ENCODE measurements around the gene SMG7.

The SMG7 gene

DNA sequence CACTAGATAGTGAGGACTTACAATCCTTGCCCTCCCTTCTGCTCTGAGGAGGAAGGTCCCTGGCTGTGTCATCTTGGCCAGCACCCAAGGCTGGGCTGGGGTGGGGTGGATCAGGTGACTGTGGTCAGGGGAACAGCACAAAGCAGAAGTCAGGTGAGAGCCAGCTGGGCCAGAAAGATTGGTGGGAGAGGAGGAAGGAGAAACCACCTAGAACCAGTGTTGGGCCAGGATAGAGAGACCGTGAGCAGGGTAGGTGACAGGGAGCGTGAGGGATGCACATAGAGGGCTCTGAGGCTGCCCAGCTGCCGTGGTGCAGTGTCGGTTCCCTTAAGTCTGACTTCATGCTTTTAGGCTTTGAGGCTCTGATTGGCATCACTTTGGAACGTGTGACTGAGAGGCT lies 95.3 kb downstream of the SMG7 start (continued):
- TF ChIP-seq ZNF366 (tag by site-specific recombination; conservative IDR thresholded peaks at IDR 0.05) (peak; percentile 52; the same call in 1 of the 2 replicates), SP7 (tag by site-specific recombination; IDR thresholded peaks at IDR 0.05) (no peak), ZFP37 (tag by site-specific recombination; IDR thresholded peaks at IDR 0.05) (no peak), ZNF600 (tag by site-specific recombination; IDR thresholded peaks at IDR 0.05) (0 out of 2 replicates have a peak, but pooled peaks have one; percentile 53), SCRT2 (tag by site-specific recombination; IDR thresholded peaks at IDR 0.05) (no peak)
- TF ChIP-seq, protein P1, sequence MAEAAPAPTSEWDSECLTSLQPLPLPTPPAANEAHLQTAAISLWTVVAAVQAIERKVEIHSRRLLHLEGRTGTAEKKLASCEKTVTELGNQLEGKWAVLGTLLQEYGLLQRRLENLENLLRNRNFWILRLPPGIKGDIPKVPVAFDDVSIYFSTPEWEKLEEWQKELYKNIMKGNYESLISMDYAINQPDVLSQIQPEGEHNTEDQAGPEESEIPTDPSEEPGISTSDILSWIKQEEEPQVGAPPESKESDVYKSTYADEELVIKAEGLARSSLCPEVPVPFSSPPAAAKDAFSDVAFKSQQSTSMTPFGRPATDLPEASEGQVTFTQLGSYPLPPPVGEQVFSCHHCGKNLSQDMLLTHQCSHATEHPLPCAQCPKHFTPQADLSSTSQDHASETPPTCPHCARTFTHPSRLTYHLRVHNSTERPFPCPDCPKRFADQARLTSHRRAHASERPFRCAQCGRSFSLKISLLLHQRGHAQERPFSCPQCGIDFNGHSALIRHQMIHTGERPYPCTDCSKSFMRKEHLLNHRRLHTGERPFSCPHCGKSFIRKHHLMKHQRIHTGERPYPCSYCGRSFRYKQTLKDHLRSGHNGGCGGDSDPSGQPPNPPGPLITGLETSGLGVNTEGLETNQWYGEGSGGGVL (tag by site-specific recombination; IDR thresholded peaks at IDR 0.05), result no peak

DNA sequence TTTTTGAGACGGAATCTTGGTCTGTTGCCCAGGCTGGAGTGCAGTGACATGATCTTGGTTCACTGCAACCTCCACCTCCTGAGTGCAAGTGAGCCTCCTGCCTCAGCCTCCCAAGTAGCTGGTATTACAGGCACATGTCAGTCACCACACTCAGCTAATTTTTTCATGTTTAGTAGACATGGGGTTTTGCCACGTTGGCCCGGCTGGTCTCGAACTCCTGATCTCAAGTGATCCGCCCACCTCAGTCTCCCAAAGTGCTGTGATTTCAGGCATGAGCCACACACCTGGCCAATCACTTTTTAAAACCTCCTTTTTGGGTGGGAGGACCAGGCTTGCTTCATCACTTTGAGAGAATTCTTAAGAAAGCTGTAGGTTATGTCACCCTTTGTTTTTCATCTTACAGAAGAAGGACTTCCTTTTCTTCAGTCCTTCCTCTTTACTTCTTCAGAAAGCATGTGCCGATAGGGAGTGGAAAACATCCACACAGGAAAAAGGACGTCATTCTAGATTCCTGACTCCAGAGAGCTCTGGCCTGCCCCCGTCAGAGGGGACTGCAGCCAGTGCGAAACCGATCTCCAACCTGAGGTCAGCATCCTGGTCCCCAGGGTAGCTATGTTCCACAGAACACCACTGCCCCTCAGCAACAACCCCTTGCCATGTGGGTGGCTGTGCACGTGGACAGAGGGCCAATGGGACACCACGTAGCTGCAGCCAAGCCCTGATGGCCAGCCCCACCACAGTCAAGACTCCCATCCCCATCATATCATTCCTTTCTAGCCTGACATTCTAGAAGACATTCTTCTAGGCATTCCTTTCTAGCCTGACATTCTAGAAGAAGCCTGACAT lies 96.1 kb downstream of the SMG7 start:
- POLR2A ChIA-PET, result no interaction called here
- TF ChIP-seq ZBTB17 (tag by site-specific recombination; IDR thresholded peaks at IDR 0.05) (0 out of 2 replicates have a peak, but pooled peaks have one; percentile 8), ZFHX2 (tag by site-specific recombination; conservative IDR thresholded peaks at IDR 0.05) (peak; percentile 42; the same call in 1 of the 2 replicates), ZNF670 (tag by site-specific recombination; IDR thresholded peaks at IDR 0.05; ENCODE audit: low read depth) (no peak), PRDM1 (tag by site-specific recombination; IDR thresholded peaks at IDR 0.05) (0 out of 2 replicates have a peak, but pooled peaks have one; percentile 2)
- Histone ChIP-seq H3K4me1 (ENCODE audit: control insufficient read depth, insufficient read depth, low read length) (no peaks in the 10 kb centered on the region), H3K27ac (ENCODE audit: extremely low read depth, low read depth, low read length) (no peak overlapping the region), H3K4me3 (ENCODE audit: low read depth, low read length) (no peak overlapping the region), H3K9me3 (ENCODE audit: control insufficient read depth, insufficient read depth, low read depth, low read length) (no peaks in the 10 kb centered on the region), H3K36me3 (ENCODE audit: control insufficient read depth in 2 of 2, insufficient read depth in 1 of 2, low read length in 2 of 2) (no peaks in the 10 kb centered on the region)
- CTCF ChIA-PET, result interaction anchor here (0.6 to 1.4 kb wide), 5 partner anchors 11 to 260 kb away, joined by 3 to 4 read pairs (median 3); no protein-coding TSS in a partner anchor

DNA sequence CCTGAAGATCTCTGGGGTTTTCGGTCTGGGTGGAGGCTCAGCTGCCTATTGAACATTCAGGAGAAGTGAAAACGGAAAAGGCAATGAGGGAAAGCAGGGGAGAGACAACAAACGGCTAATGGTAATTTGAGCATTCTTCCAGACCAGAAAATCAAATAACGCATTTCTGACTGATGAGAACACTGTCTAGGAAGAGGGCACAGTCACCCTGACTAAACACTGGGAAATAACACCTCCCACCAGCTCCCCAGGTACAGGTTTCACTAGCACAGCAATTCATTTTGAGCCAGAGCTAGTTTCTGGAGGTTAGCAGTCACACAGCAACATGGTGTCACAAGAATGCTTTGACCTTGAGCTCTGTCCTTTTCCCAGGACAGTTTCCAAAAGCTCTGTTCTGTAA lies 96.8 kb downstream of the SMG7 start:
- Histone ChIP-seq H3K9me3 (ENCODE audit: control insufficient read depth, insufficient read depth, low read depth, low read length) (no peaks in the 10 kb centered on the region), H3K36me3 (ENCODE audit: control insufficient read depth in 2 of 2, insufficient read depth in 1 of 2, low read length in 2 of 2) (no peaks in the 10 kb centered on the region), H3K4me1 (ENCODE audit: control insufficient read depth, insufficient read depth, low read length) (no peaks in the 10 kb centered on the region), H3K4me3 (ENCODE audit: low read depth, low read length) (no peak overlapping the region), H3K27ac (ENCODE audit: extremely low read depth, low read depth, low read length) (no peak overlapping the region)
- ChIA-PET CTCF (interaction anchor here (0.8 to 1.4 kb wide), 3 partner anchors 11 to 100 kb away, joined by 3 to 4 read pairs (median 3); no protein-coding TSS in a partner anchor), POLR2A (no interaction called here)
- no peak for TF ChIP-seq TCF7L2 (IDR thresholded peaks at IDR 0.05; ENCODE audit: borderline replicate concordance, low read depth, low read length)
- TF ChIP-seq PRDM1 (tag by site-specific recombination; IDR thresholded peaks at IDR 0.05), result 0 out of 2 replicates have a peak, but pooled peaks have one; percentile 22
- 0 out of 2 replicates have a peak, but pooled peaks have one; percentile 24 for TF ChIP-seq ZNF133 (tag by site-specific recombination; IDR thresholded peaks at IDR 0.05)
- TF ChIP-seq, protein P2, sequence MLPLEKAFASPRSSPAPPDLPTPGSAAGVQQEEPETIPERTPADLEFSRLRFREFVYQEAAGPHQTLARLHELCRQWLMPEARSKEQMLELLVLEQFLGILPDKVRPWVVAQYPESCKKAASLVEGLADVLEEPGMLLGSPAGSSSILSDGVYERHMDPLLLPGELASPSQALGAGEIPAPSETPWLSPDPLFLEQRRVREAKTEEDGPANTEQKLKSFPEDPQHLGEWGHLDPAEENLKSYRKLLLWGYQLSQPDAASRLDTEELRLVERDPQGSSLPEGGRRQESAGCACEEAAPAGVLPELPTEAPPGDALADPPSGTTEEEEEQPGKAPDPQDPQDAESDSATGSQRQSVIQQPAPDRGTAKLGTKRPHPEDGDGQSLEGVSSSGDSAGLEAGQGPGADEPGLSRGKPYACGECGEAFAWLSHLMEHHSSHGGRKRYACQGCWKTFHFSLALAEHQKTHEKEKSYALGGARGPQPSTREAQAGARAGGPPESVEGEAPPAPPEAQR (tag by site-specific recombination; IDR thresholded peaks at IDR 0.05), result no peak
- no peak for TF ChIP-seq ZNF174 (tag by site-specific recombination; IDR thresholded peaks at IDR 0.05)
- TF ChIP-seq IKZF3 (tag by site-specific recombination; IDR thresholded peaks at IDR 0.05), result no peak

DNA sequence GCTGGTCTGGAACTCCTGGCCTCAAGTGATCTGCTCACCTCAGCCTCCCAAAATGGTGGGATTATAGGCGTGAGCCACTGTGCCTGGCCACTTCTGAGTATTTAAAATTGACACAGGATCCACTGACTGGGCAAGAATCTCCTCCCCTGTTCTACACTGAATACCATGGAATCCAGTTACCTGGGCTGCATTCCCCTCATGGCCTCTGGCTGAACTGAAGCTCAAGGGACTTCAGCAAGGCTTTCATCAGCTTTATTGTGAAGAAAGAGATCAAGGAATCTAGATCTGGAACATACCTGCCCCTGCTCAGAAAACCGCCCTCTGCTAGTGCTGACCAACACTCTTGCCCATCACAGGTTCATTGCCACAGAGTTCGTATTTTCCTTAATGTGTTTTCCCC lies 97.5 kb downstream of the SMG7 start:
- no peaks in the 10 kb centered on the region for H3K36me3 ChIP-seq (ENCODE audit: control insufficient read depth in 2 of 2, insufficient read depth in 1 of 2, low read length in 2 of 2)
- H3K4me1 ChIP-seq (ENCODE audit: control insufficient read depth, insufficient read depth, low read length), result no peaks in the 10 kb centered on the region
- no peaks in the 10 kb centered on the region for H3K9me3 ChIP-seq (ENCODE audit: control insufficient read depth, insufficient read depth, low read depth, low read length)
- ChIA-PET POLR2A (interaction anchor here (0.5 to 0.7 kb wide), 2 partner anchors 8 to 250 kb away, joined by 3 to 5 read pairs; no protein-coding TSS in a partner anchor), CTCF (interaction anchor here (0.8 kb wide), 1 partner anchor 30 kb away, joined by 4 read pairs; no protein-coding TSS in a partner anchor)
- no peak overlapping the region for H3K27ac ChIP-seq (ENCODE audit: extremely low read depth, low read depth, low read length)
- no peak overlapping the region for H3K4me3 ChIP-seq (ENCODE audit: low read depth, low read length)
- TF ChIP-seq ZFP37 (tag by site-specific recombination; IDR thresholded peaks at IDR 0.05) (no peak), ZNF747 (tag by site-specific recombination; IDR thresholded peaks at IDR 0.05) (no peak), ZNF629 (tag by site-specific recombination; IDR thresholded peaks at IDR 0.05) (no peak), ZNF555 (tag by site-specific recombination; conservative IDR thresholded peaks at IDR 0.05) (no peak), ZNF391 (tag by site-specific recombination; IDR thresholded peaks at IDR 0.05; ENCODE audit: borderline replicate concordance, low read depth) (no peak)
- TF ChIP-seq, protein P3, sequence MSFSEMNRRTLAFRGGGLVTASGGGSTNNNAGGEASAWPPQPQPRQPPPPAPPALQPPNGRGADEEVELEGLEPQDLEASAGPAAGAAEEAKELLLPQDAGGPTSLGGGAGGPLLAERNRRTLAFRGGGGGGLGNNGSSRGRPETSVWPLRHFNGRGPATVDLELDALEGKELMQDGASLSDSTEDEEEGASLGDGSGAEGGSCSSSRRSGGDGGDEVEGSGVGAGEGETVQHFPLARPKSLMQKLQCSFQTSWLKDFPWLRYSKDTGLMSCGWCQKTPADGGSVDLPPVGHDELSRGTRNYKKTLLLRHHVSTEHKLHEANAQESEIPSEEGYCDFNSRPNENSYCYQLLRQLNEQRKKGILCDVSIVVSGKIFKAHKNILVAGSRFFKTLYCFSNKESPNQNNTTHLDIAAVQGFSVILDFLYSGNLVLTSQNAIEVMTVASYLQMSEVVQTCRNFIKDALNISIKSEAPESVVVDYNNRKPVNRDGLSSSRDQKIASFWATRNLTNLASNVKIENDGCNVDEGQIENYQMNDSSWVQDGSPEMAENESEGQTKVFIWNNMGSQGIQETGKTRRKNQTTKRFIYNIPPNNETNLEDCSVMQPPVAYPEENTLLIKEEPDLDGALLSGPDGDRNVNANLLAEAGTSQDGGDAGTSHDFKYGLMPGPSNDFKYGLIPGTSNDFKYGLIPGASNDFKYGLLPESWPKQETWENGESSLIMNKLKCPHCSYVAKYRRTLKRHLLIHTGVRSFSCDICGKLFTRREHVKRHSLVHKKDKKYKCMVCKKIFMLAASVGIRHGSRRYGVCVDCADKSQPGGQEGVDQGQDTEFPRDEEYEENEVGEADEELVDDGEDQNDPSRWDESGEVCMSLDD (tag by site-specific recombination; IDR thresholded peaks at IDR 0.05), result no peak
- TF ChIP-seq, protein P4, sequence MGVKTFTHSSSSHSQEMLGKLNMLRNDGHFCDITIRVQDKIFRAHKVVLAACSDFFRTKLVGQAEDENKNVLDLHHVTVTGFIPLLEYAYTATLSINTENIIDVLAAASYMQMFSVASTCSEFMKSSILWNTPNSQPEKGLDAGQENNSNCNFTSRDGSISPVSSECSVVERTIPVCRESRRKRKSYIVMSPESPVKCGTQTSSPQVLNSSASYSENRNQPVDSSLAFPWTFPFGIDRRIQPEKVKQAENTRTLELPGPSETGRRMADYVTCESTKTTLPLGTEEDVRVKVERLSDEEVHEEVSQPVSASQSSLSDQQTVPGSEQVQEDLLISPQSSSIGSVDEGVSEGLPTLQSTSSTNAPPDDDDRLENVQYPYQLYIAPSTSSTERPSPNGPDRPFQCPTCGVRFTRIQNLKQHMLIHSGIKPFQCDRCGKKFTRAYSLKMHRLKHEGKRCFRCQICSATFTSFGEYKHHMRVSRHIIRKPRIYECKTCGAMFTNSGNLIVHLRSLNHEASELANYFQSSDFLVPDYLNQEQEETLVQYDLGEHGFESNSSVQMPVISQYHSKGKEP (tag by site-specific recombination; IDR thresholded peaks at IDR 0.05), result no peak

Data from HEK293 (cell line).